Neural cell (in vitro differentiated cells): ENCODE measurements around the gene TAOK2.

Experiments used
- CTCF ChIP-seq: fragments of 450-650 bp; IDR thresholded peaks from 2 replicates; pipeline ENCODE4 v1.5.1; 2014; ENCODE audit warnings: antibody characterized with exemption, mild to moderate bottlenecking, moderate library complexity; ENCODE audit not compliant: poor library complexity, severe bottlenecking
- EP300 ChIP-seq: fragments of 450-650 bp; conservative IDR thresholded peaks from 2 replicates; pipeline ENCODE4 v1.6.1; 2014; ENCODE audit warnings: antibody characterized with exemption, mild to moderate bottlenecking, moderate library complexity; ENCODE audit not compliant: poor library complexity, severe bottlenecking
- EZH2 ChIP-seq: fragments of 200-600, 300-800 bp; shearing (Covaris generic), sonication (generic); IDR thresholded peaks from 2 replicates; pipeline ENCODE4 v1.6.1; 2014; ENCODE audit warnings: antibody characterized with exemption, low read length, borderline replicate concordance, mild to moderate bottlenecking; ENCODE audit not compliant: insufficient read depth, poor library complexity, severe bottlenecking
- POLR2AphosphoS5 ChIP-seq: IDR thresholded peaks from 2 replicates; pipeline ENCODE4 v1.6.1; 2012
- RAD21 ChIP-seq: fragments of 450-650 bp; conservative IDR thresholded peaks from 2 replicates; pipeline ENCODE4 v1.6.1; 2014; ENCODE audit warnings: antibody characterized with exemption, mild to moderate bottlenecking, moderate library complexity

- TF ChIP-seq CTCF (no peak), RAD21 (no peak), EZH2 (no peak), POLR2AphosphoS5 (no peak), EP300 (no peak)
Measured at GRCh38 chr16:30007378-30007895, 33.8 kb downstream of the TAOK2 start.
